ENCODE data around the gene SFXN1. TPM values are rescaled to one million over a fixed set of nuclear protein-coding genes. Genes with fewer than 3 reads are reported as not detected.

The SFXN1 gene
- 10 to 100 TPM; 14.9 to 42.1 (median 22.4) TPM for polyA plus RNA-seq
- long read RNA-seq, donor 1, full-length matches to known transcripts = 12 of 12 reads
- long read RNA-seq, donor 1, partial matches to known transcripts = 0 of 12 reads
- long read RNA-seq, donor 1, other reads (novel, unspliced or antisense) = 0 of 12 reads
- long read RNA-seq, donor 2, full-length matches to known transcripts = 3 of 3 reads
- long read RNA-seq, donor 2, partial matches to known transcripts = 0 of 3 reads
- long read RNA-seq, donor 2, other reads (novel, unspliced or antisense) = 0 of 3 reads
- long read RNA-seq, donor 3, full-length matches to known transcripts = 5 of 5 reads
- long read RNA-seq, donor 3, partial matches to known transcripts = 0 of 5 reads
- long read RNA-seq, donor 3, other reads (novel, unspliced or antisense) = 0 of 5 reads
- long read RNA-seq, donor 4, full-length matches to known transcripts = 1 of 1 reads
- long read RNA-seq, donor 4, partial matches to known transcripts = 0 of 1 reads
- long read RNA-seq, donor 4, other reads (novel, unspliced or antisense) = 0 of 1 reads
- long read RNA-seq, donor 5 = 0 reads
- long read RNA-seq, donor 6, full-length matches to known transcripts = 5 of 5 reads
- long read RNA-seq, donor 6, partial matches to known transcripts = 0 of 5 reads
- long read RNA-seq, donor 6, other reads (novel, unspliced or antisense) = 0 of 5 reads
- long read RNA-seq, donor 7, full-length matches to known transcripts = 5 of 5 reads
- long read RNA-seq, donor 7, partial matches to known transcripts = 0 of 5 reads
- long read RNA-seq, donor 7, other reads (novel, unspliced or antisense) = 0 of 5 reads
- long read RNA-seq, donor 8 = 0 reads
- long read RNA-seq, donor 9, partial matches to known transcripts = 0 of 1 reads
- long read RNA-seq, donor 9, other reads (novel, unspliced or antisense) = 0 of 1 reads
- long read RNA-seq, donor 10, full-length matches to known transcripts = 5 of 5 reads
- long read RNA-seq, donor 10, partial matches to known transcripts = 0 of 5 reads
- long read RNA-seq, donor 10, other reads (novel, unspliced or antisense) = 0 of 5 reads

GRCh38 chr5:175478384-175479124 is at the start of gene SFXN1:
Gene SFXN1 (plus strand): TSS chr5:175478560. CDS start chr5:175492104, 13,544 bp downstream.
- peaks cover 0 to 6% (median 0%) of the 10 kb centered on the region in 3 donors for H3K36me3 ChIP-seq (ENCODE audit: control insufficient read depth in 3 of 3, insufficient read depth in 2 of 3, low read depth in 1 of 3, low read length in 3 of 3)
- peaks cover 5 to 10% (median 8%) of the 10 kb centered on the region in 3 donors for H3K4me1 ChIP-seq (ENCODE audit: control insufficient read depth in 3 of 3, insufficient read depth in 2 of 3, low read depth in 1 of 3, low read length in 2 of 3)
- peaks cover 0 to 3% of the 10 kb centered on the region in 2 donors for H3K9me3 ChIP-seq (ENCODE audit: control insufficient read depth in 2 of 2, insufficient read depth in 1 of 2, low read depth in 1 of 2, low read length in 1 of 2)
- H3K27me3 ChIP-seq (ENCODE audit: control insufficient read depth in 3 of 3, insufficient read depth in 3 of 3, low read length in 3 of 3) = no peaks in the 10 kb centered on the region
- DNase-seq (peak; percentile 84 to 93), FAIRE-seq (no peak)
- H3K27ac ChIP-seq (ENCODE audit: low read depth in 1 of 3, low read length in 2 of 3) = peak within 1 kb of the TSS; percentile 72 to 77 (median 74)
- peak within 1 kb of the TSS; percentile 58 to 95 (median 90) for H3K4me3 ChIP-seq (ENCODE audit: low read depth in 1 of 3, low read length in 3 of 3)
- WGBS, 3 donors = 1% methylated on average over 49 to 94 of the region's 94 CpGs

DNA sequence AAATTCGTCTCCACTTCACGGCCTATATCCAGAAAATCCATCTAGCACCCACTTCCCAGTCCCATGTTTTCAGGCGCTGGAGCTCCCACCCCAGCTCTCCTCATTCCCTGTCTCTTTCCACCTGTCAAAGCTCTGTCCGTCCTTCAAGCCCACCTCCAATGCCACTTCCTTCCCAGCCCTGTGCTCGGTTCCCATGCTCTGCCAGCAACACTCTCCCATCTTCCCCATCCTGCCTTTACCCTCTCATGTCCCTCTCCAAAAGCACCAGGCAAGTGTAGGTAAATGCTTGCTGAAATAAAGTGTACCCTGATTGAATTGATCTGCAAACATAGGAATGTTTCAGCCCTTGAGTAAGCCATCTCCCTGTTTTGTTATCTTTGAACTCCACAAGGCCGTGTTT is 43.6 kb upstream of the SFXN1 start:
- DNase-seq = no peak

GRCh38 chr5:175436359-175436758 is 42.0 kb upstream of the SFXN1 start:
- DNase-seq (no peak), FAIRE-seq (no peak)
- no peaks in the 10 kb centered on the region for H3K9me3 ChIP-seq (ENCODE audit: control insufficient read depth in 2 of 2, insufficient read depth in 1 of 2, low read depth in 1 of 2, low read length in 1 of 2)
- H3K4me1 ChIP-seq (ENCODE audit: control insufficient read depth in 3 of 3, insufficient read depth in 2 of 3, low read depth in 1 of 3, low read length in 2 of 3) = no peaks in the 10 kb centered on the region
- WGBS, 3 donors = 68 to 80% (median 72%) methylated on average over 8 of the region's 8 CpGs
- no peak overlapping the region for H3K4me3 ChIP-seq (ENCODE audit: low read depth in 1 of 3, low read length in 3 of 3)
- H3K36me3 ChIP-seq (ENCODE audit: control insufficient read depth in 3 of 3, insufficient read depth in 2 of 3, low read depth in 1 of 3, low read length in 3 of 3) = no peaks in the 10 kb centered on the region
- no peak overlapping the region for H3K27ac ChIP-seq (ENCODE audit: low read depth in 1 of 3, low read length in 2 of 3)
- peaks cover 0 to 2% (median 0%) of the 10 kb centered on the region in 3 donors for H3K27me3 ChIP-seq (ENCODE audit: control insufficient read depth in 3 of 3, insufficient read depth in 3 of 3, low read length in 3 of 3)

More for the DNA sequence above, 43.6 kb upstream of the SFXN1 start:
- no peak overlapping the region for H3K4me3 ChIP-seq (ENCODE audit: low read depth in 1 of 3, low read length in 3 of 3)
- no peaks in the 10 kb centered on the region for H3K4me1 ChIP-seq (ENCODE audit: control insufficient read depth in 3 of 3, insufficient read depth in 2 of 3, low read depth in 1 of 3, low read length in 2 of 3)
- H3K27me3 ChIP-seq (ENCODE audit: control insufficient read depth in 3 of 3, insufficient read depth in 3 of 3, low read length in 3 of 3) = peaks cover 0 to 2% (median 0%) of the 10 kb centered on the region in 3 donors
- 60 to 74% (median 65%) methylated on average over 6 of the region's 6 CpGs for WGBS, 3 donors
- no peaks in the 10 kb centered on the region for H3K36me3 ChIP-seq (ENCODE audit: control insufficient read depth in 3 of 3, insufficient read depth in 2 of 3, low read depth in 1 of 3, low read length in 3 of 3)
- H3K27ac ChIP-seq (ENCODE audit: low read depth in 1 of 3, low read length in 2 of 3) = no peak overlapping the region
- H3K9me3 ChIP-seq (ENCODE audit: control insufficient read depth in 2 of 2, insufficient read depth in 1 of 2, low read depth in 1 of 2, low read length in 1 of 2) = no peaks in the 10 kb centered on the region
- no peak for FAIRE-seq

DNA sequence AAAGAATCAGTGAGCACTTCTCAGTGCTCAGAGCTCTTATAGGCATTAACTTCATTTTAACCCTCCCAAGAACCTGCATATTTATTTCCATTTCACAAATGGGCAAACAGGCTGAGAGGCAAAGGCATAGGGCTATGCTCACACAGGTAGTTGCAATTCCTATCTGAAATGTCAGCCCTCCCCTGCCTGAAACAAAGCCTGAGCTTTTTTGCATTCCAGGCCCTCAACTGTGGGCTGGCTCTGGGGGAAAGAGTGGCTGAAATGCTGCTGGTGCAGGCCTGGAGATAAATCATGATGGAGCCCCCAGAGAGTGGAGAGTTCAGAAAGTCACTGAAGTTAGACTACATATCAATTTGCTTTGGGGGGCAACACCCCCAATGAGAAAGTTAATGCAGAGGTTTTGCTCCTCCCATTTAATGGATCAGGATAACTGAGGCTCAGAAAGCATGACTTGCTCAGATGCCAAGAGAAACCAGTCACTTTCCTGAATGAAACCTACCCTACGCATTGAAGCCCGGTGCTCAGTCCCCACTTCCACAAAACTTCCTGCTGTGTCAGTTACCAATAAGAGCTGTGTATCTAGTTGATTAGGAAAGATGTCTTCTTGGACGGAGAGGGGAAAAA is 40.0 kb upstream of the SFXN1 start:
- H3K4me3 ChIP-seq (ENCODE audit: low read depth in 1 of 3, low read length in 3 of 3) = no peak overlapping the region
- peaks cover 0 to 16% (median 12%) of the 10 kb centered on the region in 3 donors for H3K27me3 ChIP-seq (ENCODE audit: control insufficient read depth in 3 of 3, insufficient read depth in 3 of 3, low read length in 3 of 3)
- H3K36me3 ChIP-seq (ENCODE audit: control insufficient read depth in 3 of 3, insufficient read depth in 2 of 3, low read depth in 1 of 3, low read length in 3 of 3) = no peaks in the 10 kb centered on the region
- FAIRE-seq (no peak), DNase-seq (no peak)
- no peaks in the 10 kb centered on the region for H3K4me1 ChIP-seq (ENCODE audit: control insufficient read depth in 3 of 3, insufficient read depth in 2 of 3, low read depth in 1 of 3, low read length in 2 of 3)
- no peak overlapping the region for H3K27ac ChIP-seq (ENCODE audit: low read depth in 1 of 3, low read length in 2 of 3)
- 77 to 85% (median 84%) methylated on average over 3 of the region's 3 CpGs for WGBS, 3 donors
- H3K9me3 ChIP-seq (ENCODE audit: control insufficient read depth in 2 of 2, insufficient read depth in 1 of 2, low read depth in 1 of 2, low read length in 1 of 2) = no peaks in the 10 kb centered on the region

- H3K27ac ChIP-seq (ENCODE audit: low read depth in 1 of 3, low read length in 2 of 3) = no peak overlapping the region
- 7 to 13% (median 8%) methylated on average over 29 of the region's 29 CpGs for WGBS, 3 donors
- peaks cover 4 to 38% (median 31%) of the 10 kb centered on the region in 3 donors for H3K27me3 ChIP-seq (ENCODE audit: control insufficient read depth in 3 of 3, insufficient read depth in 3 of 3, low read length in 3 of 3)
- peaks cover 0 to 2% of the 10 kb centered on the region in 2 donors for H3K9me3 ChIP-seq (ENCODE audit: control insufficient read depth in 2 of 2, insufficient read depth in 1 of 2, low read depth in 1 of 2, low read length in 1 of 2)
- H3K36me3 ChIP-seq (ENCODE audit: control insufficient read depth in 3 of 3, insufficient read depth in 2 of 3, low read depth in 1 of 3, low read length in 3 of 3) = no peaks in the 10 kb centered on the region
- DNase-seq (peak in 1 of 2 donors; percentile 5), FAIRE-seq (no peak)
- no peak overlapping the region for H3K4me3 ChIP-seq (ENCODE audit: low read depth in 1 of 3, low read length in 3 of 3)
- peaks cover 0 to 7% (median 0%) of the 10 kb centered on the region in 3 donors for H3K4me1 ChIP-seq (ENCODE audit: control insufficient read depth in 3 of 3, insufficient read depth in 2 of 3, low read depth in 1 of 3, low read length in 2 of 3)
These were observed 34.8 kb upstream of the SFXN1 start for GRCh38 chr5:175443514-175444059.

GRCh38 chr5:175444060-175444904 is 34.1 kb upstream of the SFXN1 start, which contains the start of gene DRD1:
Gene DRD1 (minus strand): TSS chr5:175444182. CDS start chr5:175443099, 1,083 bp downstream.
- Histone ChIP-seq H3K27me3 (ENCODE audit: control insufficient read depth in 3 of 3, insufficient read depth in 3 of 3, low read length in 3 of 3) (peaks cover 4 to 38% (median 31%) of the 10 kb centered on the region in 3 donors), H3K4me1 (ENCODE audit: control insufficient read depth in 3 of 3, insufficient read depth in 2 of 3, low read depth in 1 of 3, low read length in 2 of 3) (peaks cover 0 to 7% (median 0%) of the 10 kb centered on the region in 3 donors), H3K9me3 (ENCODE audit: control insufficient read depth in 2 of 2, insufficient read depth in 1 of 2, low read depth in 1 of 2, low read length in 1 of 2) (peaks cover 0 to 2% of the 10 kb centered on the region in 2 donors), H3K36me3 (ENCODE audit: control insufficient read depth in 3 of 3, insufficient read depth in 2 of 3, low read depth in 1 of 3, low read length in 3 of 3) (no peaks in the 10 kb centered on the region), H3K27ac (ENCODE audit: low read depth in 1 of 3, low read length in 2 of 3) (no peak within 1 kb of the TSS), H3K4me3 (ENCODE audit: low read depth in 1 of 3, low read length in 3 of 3) (peak within 1 kb of the TSS in 1 of 3 donors; percentile 16)
- FAIRE-seq = no peak
- WGBS, 3 donors = 1 to 2% (median 2%) methylated on average over 62 to 91 of the region's 91 CpGs
- peak; percentile 21 to 72 for DNase-seq

Data from small intestine (tissue), 16 donors.